GM20000 (cell line): ENCODE results near the gene SELENOW.

ENCODE experiments used
- DNase-seq: peaks from one replicate; pipeline ENCODE4 v3.0.0; 2012; ENCODE audit warnings: low spot score
- TF ChIP-seq, protein P1 (sequence below): IDR thresholded peaks from 2 replicates; pipeline ENCODE4 v1.5.1; 2012; ENCODE audit warnings: mild to moderate bottlenecking, control low read depth; ENCODE audit errors: extremely low read depth, missing control alignments

The SELENOW gene

DNA sequence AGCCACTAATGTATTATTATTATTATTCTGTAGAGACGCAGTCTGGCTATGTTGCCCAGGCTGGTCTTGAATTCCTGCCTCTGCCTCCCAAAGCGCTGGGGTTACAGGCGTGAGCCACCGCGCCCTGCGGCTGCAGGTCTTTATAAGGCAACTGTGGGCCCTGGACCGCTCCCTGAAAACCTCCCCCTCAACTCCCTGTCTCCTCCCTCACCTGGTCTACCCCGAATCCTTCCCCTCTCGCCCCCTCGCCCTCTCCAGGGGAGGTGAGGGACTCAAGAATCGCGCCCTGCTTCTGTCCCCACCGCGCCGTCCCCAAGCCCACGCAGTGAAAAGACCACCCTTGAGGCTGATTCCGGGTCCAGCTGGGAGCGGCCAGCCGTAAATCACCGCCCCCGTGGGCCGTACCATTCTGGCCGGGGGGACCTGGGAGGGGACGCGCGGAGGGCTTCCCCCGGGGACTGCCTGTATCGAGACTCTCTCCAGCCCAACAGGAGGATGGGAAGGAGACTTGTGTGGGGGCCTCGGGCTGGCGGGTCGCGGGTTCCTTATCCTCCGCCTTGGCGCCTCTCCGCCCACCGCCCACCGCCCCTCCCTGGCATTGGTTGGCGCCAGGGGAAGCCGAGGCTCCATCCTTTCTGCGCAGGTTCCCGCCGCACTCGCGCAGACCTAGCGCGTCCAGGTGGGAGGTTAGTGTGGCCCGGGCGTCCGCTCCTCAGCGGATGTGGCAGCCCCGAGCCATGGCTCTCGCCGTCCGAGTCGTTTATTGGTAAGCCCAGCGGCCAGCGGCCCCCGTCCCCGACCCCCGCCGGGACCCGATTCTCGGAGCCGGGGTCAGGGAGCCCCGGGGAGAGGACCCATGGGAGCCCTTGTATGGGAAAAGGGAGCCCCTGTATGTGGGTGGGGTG, at the start of gene SELENOW:
Gene SELENOW, plus strand, starts transcription at position 655 of the 905 bp plus-strand sequence. Its CDS starts 83 bp downstream, at position 738.
- TF ChIP-seq, protein P1, sequence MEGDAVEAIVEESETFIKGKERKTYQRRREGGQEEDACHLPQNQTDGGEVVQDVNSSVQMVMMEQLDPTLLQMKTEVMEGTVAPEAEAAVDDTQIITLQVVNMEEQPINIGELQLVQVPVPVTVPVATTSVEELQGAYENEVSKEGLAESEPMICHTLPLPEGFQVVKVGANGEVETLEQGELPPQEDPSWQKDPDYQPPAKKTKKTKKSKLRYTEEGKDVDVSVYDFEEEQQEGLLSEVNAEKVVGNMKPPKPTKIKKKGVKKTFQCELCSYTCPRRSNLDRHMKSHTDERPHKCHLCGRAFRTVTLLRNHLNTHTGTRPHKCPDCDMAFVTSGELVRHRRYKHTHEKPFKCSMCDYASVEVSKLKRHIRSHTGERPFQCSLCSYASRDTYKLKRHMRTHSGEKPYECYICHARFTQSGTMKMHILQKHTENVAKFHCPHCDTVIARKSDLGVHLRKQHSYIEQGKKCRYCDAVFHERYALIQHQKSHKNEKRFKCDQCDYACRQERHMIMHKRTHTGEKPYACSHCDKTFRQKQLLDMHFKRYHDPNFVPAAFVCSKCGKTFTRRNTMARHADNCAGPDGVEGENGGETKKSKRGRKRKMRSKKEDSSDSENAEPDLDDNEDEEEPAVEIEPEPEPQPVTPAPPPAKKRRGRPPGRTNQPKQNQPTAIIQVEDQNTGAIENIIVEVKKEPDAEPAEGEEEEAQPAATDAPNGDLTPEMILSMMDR: no peak
- DNase-seq: peak; percentile 93

DNA sequence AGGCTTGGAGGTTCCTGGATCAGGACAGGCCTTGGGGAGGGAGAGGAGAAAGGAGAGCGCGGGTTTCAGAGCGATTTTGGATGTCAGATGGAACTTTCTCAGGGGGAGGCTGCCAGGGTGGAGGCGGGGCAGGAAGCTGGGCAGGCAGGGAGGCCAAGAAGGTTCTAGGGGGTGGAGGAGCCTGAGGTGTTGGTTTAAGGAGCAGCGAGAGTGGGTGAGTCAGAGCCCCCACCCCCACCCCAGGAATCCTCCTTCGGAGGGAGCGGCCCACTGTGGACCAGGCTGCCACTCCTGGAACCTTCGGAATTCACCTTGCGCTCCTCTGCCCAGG, 49.1 kb upstream of the SELENOW start:
- DNase-seq: no peak
- TF ChIP-seq, protein P1: no peak

DNA sequence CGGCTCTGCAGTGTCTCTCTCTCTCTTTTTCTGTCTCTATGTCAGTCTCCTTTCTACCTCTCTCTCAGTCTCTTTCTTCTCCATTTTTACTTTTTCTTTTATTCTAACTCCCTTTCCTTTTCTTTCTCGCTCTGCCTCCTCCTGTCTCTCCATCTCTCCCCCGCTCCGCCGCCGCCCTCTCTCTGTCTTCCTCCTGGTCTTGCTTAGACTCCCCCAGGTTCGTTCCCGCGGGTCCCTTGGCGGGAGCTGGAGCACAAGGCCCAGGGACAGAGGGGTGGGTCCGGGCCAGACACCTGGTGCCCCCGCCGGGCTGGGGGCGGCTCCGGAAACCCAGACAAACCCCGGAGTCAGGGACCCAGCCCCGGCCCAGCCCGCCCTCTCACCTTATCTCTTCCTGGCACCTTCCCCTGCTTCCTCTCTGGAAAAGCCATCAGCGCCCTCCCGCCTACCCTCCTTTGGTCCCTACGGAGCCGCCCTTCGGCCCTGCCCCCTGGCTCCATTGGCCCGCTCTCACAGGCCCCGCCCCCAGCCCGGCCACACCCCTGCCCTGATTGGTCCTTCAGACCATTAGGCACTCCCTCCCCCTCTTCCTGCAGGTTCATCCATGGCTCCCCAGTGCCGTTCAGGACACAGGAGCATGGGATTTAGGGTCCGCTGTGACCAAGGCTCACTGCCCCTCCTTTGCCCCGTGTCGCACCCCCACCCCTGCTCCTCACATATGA, 48.5 kb upstream of the SELENOW start:
- peak; percentile 69 for DNase-seq
- TF ChIP-seq, protein P1: no peak

DNA sequence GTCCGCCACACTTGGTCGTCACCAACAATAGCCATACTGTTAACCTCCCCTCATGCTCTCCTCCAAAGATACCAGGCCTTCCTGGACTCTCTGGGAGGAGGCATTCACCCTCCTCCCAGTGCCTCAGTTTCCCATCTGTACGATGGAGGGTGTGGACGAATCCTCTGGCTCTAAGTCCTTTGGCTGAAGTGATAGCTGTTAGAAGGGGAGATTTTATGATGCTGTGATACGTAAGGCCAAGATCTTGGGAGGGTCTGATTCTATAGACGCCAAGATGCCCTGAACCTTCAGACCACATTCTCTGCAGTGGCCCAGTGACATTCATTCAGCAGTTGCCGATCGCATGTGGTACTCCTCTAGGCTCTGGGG, 48.0 kb upstream of the SELENOW start:
- TF ChIP-seq, protein P1: no peak
- DNase-seq: no peak

DNA sequence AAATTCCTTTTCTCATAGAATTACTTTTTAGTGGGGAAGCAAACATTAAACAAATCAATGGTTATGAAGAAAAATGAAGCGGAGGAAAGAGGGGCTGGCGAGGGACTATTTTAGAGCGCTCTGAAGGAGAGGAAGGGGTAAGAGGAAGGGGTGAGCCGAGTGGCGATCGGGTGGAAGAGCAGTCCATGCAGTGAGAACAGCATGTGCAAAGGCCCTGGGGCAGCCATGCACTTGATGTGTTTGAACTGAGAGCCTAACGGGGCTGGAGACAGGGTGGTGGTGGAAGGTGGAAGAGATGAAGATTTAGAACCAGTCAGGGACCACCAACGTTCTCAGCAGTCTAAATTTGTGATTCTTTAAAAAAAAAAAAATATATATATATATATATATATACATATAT, 47.6 kb upstream of the SELENOW start:
- no peak for DNase-seq
- TF ChIP-seq, protein P1: no peak

DNA sequence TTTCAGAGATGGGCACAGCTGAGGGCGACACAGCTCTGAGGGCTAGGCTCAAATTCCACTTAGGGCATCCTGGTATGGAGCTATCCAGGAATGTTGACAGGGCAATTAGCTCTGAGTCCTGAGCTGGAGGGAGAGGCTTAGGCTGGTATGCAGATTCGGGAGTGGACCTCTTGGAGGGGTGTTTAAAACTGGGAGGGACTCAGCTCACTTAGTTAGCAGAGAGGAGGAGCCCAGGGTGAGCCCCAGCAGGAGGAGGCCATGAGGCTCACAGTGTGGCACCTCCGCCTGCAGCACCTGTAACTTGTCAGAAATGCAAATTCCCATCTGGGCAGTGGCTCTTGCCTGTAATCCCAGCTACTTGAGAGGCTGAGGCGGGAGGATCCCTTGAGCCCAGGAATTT, 43.4 kb upstream of the SELENOW start:
- TF ChIP-seq, protein P1: no peak
- no peak for DNase-seq

DNA sequence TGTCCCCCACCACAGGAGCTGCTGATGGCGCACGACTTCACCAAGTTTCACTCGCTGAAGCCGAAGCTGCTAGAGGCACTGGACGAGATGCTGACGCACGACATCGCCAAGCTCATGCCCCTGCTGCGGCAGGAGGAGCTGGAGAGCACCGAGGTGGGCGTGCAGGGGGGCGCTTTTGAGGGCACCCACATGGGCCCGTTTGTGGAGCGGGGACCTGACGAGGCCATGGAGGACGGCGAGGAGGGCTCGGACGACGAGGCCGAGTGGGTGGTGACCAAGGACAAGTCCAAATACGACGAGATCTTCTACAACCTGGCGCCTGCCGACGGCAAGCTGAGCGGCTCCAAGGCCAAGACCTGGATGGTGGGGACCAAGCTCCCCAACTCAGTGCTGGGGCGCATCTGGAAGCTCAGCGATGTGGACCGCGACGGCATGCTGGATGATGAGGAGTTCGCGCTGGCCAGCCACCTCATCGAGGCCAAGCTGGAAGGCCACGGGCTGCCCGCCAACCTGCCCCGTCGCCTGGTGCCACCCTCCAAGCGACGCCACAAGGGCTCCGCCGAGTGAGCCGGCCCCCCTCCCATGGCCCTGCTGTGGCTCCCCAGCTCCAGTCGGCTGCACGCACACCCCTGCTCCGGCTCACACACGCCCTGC, 37.5 kb upstream of the SELENOW start:
- DNase-seq: no peak
- TF ChIP-seq, protein P1: no peak
